Kidney (tissue), 14 donors: ENCODE measurements around the gene ATP8A2. TPM values are rescaled to one million over a fixed set of nuclear protein-coding genes. Genes with fewer than 3 reads are reported as not detected.

Experiments
- DNase-seq, 5 donors: peaks; one replicate each; pipeline ENCODE4 v3.0.0-alpha.2; 2013 to 2020
- FAIRE-seq: peaks from 2 replicates; lab custom pipeline; 2012; peaks lifted over from hg19 to GRCh38; lab: Jason Lieb, UNC
- H3K27ac ChIP-seq, 2 donors: one replicate each; pipeline ENCODE4 v1.7.0; 2013; ENCODE audit warnings: low read depth in 2 of 2, low read length in 2 of 2, inconsistent platforms in 1 of 2
- H3K27me3 ChIP-seq: one replicate; pipeline ENCODE4 v1.7.1; 2013; ENCODE audit warnings: low read length, inconsistent platforms; ENCODE audit not compliant: control insufficient read depth, insufficient read depth
- H3K36me3 ChIP-seq, 3 donors: one replicate each; pipeline versions ENCODE4 v1.7.0 to v1.7.1; 2013; ENCODE audit warnings: low read length in 3 of 3, control low read depth in 1 of 3, inconsistent platforms in 1 of 3; ENCODE audit not compliant: insufficient read depth in 3 of 3, control insufficient read depth in 2 of 3
- H3K4me1 ChIP-seq, 3 donors: one replicate each; pipeline versions ENCODE4 v1.7.0 to v1.7.1; 2013; ENCODE audit warnings: low read length in 3 of 3, inconsistent platforms in 1 of 3, low read depth in 1 of 3; ENCODE audit not compliant: control insufficient read depth in 2 of 3, insufficient read depth in 2 of 3
- H3K4me3 ChIP-seq, 3 donors: one replicate each; pipeline versions ENCODE4 v1.7.0 to v1.8.1; 2013; ENCODE audit warnings: low read length in 3 of 3, control low read depth in 1 of 3, inconsistent platforms in 1 of 3
- H3K9ac ChIP-seq, 3 donors: one replicate each; pipeline versions ENCODE4 v1.7.0 to v1.7.1; 2013; ENCODE audit warnings: low read length in 3 of 3, control low read depth in 1 of 3, inconsistent platforms in 1 of 3
- H3K9me3 ChIP-seq, 3 donors: one replicate each; pipeline versions ENCODE4 v1.7.0 to v1.7.1; 2013; ENCODE audit warnings: low read length in 3 of 3, control low read depth in 1 of 3, inconsistent platforms in 1 of 3; ENCODE audit not compliant: control insufficient read depth in 2 of 3, insufficient read depth in 1 of 3
- CTCF ChIP-seq: IDR thresholded peaks from 3 replicates; pipeline ENCODE4 v1.5.1; 2012; ENCODE audit warnings: mild to moderate bottlenecking, moderate library complexity, borderline replicate concordance; ENCODE audit not compliant: insufficient read depth; ENCODE audit errors: extremely low read depth
- intact Hi-C: fragments of 100-400 bp; cut with DNase I; formaldehyde crosslinking; loops from one replicate; pipeline ENCODE4 v1.11.1; 2022
- polyA plus RNA-seq: library from polyadenylated mRNA; stranded (reverse); fragments of 350-450 nt; fragmentation: Illumina TruSeq; extraction: RNeasy Lipid Tissue Mini Kit (QIAGEN cat#74804); gene quantifications from one replicate; pipeline ENCODE4 v1.2.3, GENCODE V29; 2014; ENCODE audit warnings: low read depth, low replicate concordance; ENCODE audit not compliant: insufficient read depth
- total RNA-seq: library from RNA; stranded (reverse); fragmentation: NEBNext Ultra II Directional; extraction: Animal tissue kit (Norgen Biotek cat#: 25700); gene quantifications from one replicate; pipeline ENCODE4 v1.2.1, GENCODE V29; 2021
- donor health status: control.
- donor health status: control.
- donor health status: control.
- donor health status: control.
- donor health status: control.
- donor health status: DM: yes; HTN: yes; CAD: no.
- donor health status: Normal renal cell carcinoma (clear cell type).

ATP8A2 gene
- total and polyA plus RNA-seq, 2 donors from 2014 or later = 0.50 to 0.73 TPM

DNA sequence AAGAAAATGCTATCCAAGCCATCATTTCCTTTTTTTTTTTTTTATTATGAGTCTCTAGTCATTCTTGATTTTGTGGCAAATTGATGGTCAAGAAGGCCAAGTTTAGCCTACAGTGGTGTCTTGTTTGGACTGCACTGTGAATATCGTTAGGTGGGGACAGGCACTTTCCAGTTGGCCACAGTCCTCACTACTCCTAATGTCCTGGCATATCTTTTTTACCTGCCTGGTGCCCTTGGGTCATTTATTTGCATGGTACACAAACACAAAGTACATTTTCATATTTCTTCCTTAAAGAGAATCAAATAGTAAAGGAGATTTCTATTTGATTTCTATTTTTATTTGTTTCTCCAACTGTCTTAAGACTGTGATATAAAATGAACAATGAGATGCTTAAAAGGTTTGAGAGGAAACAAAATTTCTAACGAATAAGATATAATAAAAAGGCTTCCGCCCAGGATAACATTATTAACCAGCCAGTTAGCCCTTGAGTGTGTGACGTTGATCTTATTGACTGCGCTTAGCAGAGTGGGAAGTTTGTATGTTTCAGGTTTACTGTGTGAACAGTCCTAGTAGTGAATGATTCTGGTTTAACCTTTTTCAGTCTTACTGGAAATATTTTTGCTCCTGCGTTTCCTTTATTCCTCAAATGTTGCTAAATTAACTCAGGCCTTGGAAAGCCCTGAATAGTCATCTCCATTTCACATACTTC lies 312.0 kb downstream of the ATP8A2 start:
- H3K36me3 ChIP-seq = no peaks in the 10 kb centered on the region
- DNase-seq (no peak), FAIRE-seq (no peak)
- H3K9ac ChIP-seq = no peak overlapping the region
- no peaks in the 10 kb centered on the region for H3K9me3 ChIP-seq
- no peaks in the 10 kb centered on the region for H3K27me3 ChIP-seq
- no peaks in the 10 kb centered on the region for H3K4me1 ChIP-seq
- no peak overlapping the region for H3K4me3 ChIP-seq
- intact Hi-C loops = no loop called here
- no peak for TF ChIP-seq CTCF
- H3K27ac ChIP-seq = no peak overlapping the region

GRCh38 chr13:25684491-25684890 lies 312.7 kb downstream of the ATP8A2 start:
- Histone ChIP-seq H3K4me3 (no peak overlapping the region), H3K9me3 (no peaks in the 10 kb centered on the region), H3K27ac (no peak overlapping the region), H3K36me3 (no peaks in the 10 kb centered on the region), H3K27me3 (no peaks in the 10 kb centered on the region), H3K4me1 (no peaks in the 10 kb centered on the region), H3K9ac (no peak overlapping the region)
- no peak for TF ChIP-seq CTCF
- FAIRE-seq (no peak), DNase-seq (no peak)
- intact Hi-C loops = no loop called here

GRCh38 chr13:25686831-25687470 lies 315.2 kb downstream of the ATP8A2 start:
- intact Hi-C loops = no loop called here

More at GRCh38 chr13:25686831-25687470, 315.2 kb downstream of the ATP8A2 start:
- no peak for TF ChIP-seq CTCF
- no peak overlapping the region for H3K9ac ChIP-seq
- DNase-seq = no peak
- H3K27ac ChIP-seq = no peak overlapping the region
- H3K9me3 ChIP-seq = no peaks in the 10 kb centered on the region
- H3K4me1 ChIP-seq = no peaks in the 10 kb centered on the region
- no peak for FAIRE-seq
- H3K36me3 ChIP-seq = no peaks in the 10 kb centered on the region
- no peaks in the 10 kb centered on the region for H3K27me3 ChIP-seq
- H3K4me3 ChIP-seq = no peak overlapping the region
